ENCODE measurements around the gene TXNDC16.

GRCh38 chr14:52550661-52551060 lies 1.6 kb downstream of the TXNDC16 start:
- TF ChIP-seq CTCF (IDR thresholded peaks at IDR 0.05; ENCODE audit: insufficient read depth, low read length, poor library complexity, severe bottlenecking) (no peak), EZH2phosphoT487 (conservative IDR thresholded peaks at IDR 0.05; ENCODE audit: low read length) (no peak)

All from SU-DHL-6 (cell line).